DOHH2 (cell line): ENCODE data around the gene AGBL4.

Source experiments
- CTCF ChIP-seq: fragments of 200-600 bp; sonication (generic); IDR thresholded peaks from one replicate; pipeline ENCODE4 v1.5.1; 2014; ENCODE audit warnings: antibody characterized with exemption, mild to moderate bottlenecking, low read depth, low read length; ENCODE audit not compliant: poor library complexity, severe bottlenecking
- EZH2phosphoT487 ChIP-seq: fragments of 200-600 bp; sonication (generic); IDR thresholded peaks from 2 replicates; pipeline ENCODE4 v1.6.1; 2017; ENCODE audit warnings: borderline replicate concordance, mild to moderate bottlenecking, antibody characterized with exemption, low read length, moderate library complexity, mixed read lengths

DNA sequence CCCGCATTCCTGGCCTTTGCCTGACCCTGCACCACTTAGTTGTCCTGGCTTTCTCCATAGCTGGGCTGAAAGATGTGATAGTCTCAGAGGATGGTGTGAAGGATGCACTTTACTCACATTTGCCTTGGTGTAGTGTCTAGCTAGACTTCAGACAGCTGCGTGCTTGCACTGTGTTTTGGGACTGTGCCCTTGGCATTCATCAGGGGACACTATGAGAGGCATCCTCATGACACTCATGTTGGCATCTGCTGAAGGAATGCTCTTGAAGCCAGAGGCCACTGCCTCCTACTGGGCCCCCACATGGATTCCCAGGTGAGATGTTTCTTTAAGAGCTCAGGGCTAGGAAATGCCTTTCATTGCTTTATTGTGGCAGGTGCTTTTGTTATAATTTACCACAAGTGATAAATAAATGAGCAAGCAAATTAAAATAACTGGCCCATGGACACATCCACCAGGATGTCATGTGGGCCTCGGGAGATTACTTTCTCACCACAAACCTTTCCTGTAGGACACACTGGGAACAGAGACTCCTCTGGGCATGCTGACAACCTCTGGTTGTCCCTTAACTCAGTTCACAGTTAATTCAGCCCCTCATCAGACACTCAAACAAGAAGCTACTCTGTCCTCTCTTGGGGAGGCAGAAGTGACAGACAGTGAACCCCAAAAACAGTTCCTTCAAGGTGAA, 1452.3 kb downstream of the AGBL4 start:
- TF ChIP-seq CTCF (no peak), EZH2phosphoT487 (no peak)
